ENCODE measurements around the gene GALNT11.
"Not testable (repeated sequence)": the region's sequence is repeated elsewhere in the genome, so short reads cannot be mapped to it uniquely, and the experiment has no call there.

DNA sequence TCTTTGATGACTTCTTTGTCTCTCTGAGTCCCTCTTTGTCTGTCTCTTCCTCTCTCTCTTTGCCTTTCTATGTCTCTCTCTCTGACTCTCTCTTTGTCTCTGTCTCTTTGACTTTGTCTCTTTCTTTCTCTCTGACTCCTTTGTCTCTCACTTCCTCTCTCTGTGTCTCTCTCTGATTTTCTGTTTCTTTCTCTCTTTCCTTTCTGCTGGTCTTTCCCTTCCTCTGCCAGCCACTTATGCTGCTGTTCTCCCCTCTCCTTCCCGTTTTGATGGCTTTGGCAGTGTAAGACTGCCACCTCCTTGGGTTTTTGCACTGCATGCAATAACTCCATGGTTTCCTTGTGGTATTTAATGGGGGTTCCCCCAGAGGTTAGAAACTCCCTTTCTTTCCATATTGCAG, 5.2 kb downstream of the GALNT11 start:
- TF ChIP-seq, protein P1, sequence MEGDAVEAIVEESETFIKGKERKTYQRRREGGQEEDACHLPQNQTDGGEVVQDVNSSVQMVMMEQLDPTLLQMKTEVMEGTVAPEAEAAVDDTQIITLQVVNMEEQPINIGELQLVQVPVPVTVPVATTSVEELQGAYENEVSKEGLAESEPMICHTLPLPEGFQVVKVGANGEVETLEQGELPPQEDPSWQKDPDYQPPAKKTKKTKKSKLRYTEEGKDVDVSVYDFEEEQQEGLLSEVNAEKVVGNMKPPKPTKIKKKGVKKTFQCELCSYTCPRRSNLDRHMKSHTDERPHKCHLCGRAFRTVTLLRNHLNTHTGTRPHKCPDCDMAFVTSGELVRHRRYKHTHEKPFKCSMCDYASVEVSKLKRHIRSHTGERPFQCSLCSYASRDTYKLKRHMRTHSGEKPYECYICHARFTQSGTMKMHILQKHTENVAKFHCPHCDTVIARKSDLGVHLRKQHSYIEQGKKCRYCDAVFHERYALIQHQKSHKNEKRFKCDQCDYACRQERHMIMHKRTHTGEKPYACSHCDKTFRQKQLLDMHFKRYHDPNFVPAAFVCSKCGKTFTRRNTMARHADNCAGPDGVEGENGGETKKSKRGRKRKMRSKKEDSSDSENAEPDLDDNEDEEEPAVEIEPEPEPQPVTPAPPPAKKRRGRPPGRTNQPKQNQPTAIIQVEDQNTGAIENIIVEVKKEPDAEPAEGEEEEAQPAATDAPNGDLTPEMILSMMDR (IDR thresholded peaks at IDR 0.05), result not testable (repeated sequence)
- TF ChIP-seq POLR2A (IDR thresholded peaks at IDR 0.05), result not testable (repeated sequence)
